AG04449 (cell line): ENCODE results near the gene BIN1.

Experiments used
- CTCF ChIA-PET: fragments of 350-600 bp; formaldehyde crosslinking; extraction: SDS; loops from one replicate; lab custom pipeline; 2021; ENCODE audit warnings: antibody characterized with exemption; lab: Yijun Ruan, JAX
- POLR2A ChIA-PET: fragments of 400-600, 350-600 bp; formaldehyde crosslinking; extraction: SDS; loops from one replicate; lab custom pipeline; 2020; ENCODE audit warnings: antibody characterized with exemption, inconsistent platforms; lab: Yijun Ruan, JAX
- DNase-seq: peaks from one replicate; pipeline ENCODE4 v3.0.0-alpha.2; 2010; ENCODE audit warnings: low read depth, low spot score
- H3K4me3 ChIP-seq: 2 replicates; pipeline ENCODE4 v1.5.1; 2011; ENCODE audit warnings: low read depth, mild to moderate bottlenecking, control low read depth, low read length
- CTCF ChIP-seq: IDR thresholded peaks from one replicate; pipeline ENCODE4 v1.5.1; 2011; ENCODE audit warnings: mild to moderate bottlenecking, moderate library complexity, low read length, control low read depth, inconsistent platforms; ENCODE audit not compliant: insufficient read depth; ENCODE audit errors: missing control alignments

BIN1 gene

GRCh38 chr2:127098711-127099110, 8.2 kb downstream of the BIN1 start:
- no peak overlapping the region for H3K4me3 ChIP-seq
- POLR2A ChIA-PET: no interaction called here
- TF ChIP-seq CTCF: no peak
- CTCF ChIA-PET: no interaction called here
- no peak for DNase-seq

- DNase-seq: no peak
- ChIA-PET POLR2A (no interaction called here), CTCF (no interaction called here)
- no peak overlapping the region for H3K4me3 ChIP-seq
- TF ChIP-seq CTCF: no peak
Observed at GRCh38 chr2:127097841-127098651, 8.9 kb downstream of the BIN1 start.

- CTCF ChIA-PET: interaction anchor here (1.2 kb wide), 1 partner anchor 10 kb away, joined by 5 read pairs; no protein-coding TSS in a partner anchor
Observed at GRCh38 chr2:127097471-127097765, 9.5 kb downstream of the BIN1 start.

GRCh38 chr2:127096718-127097470, 10.1 kb downstream of the BIN1 start:
- CTCF ChIA-PET: interaction anchor here (1.1 to 1.7 kb wide), 4 partner anchors 9 to 77 kb away, joined by 3 to 6 read pairs (median 4); no protein-coding TSS in a partner anchor
- TF ChIP-seq CTCF: no peak
- no peak overlapping the region for H3K4me3 ChIP-seq
- POLR2A ChIA-PET: interaction anchor here (0.8 kb wide), 1 partner anchor 8 kb away, joined by 3 read pairs; no protein-coding TSS in a partner anchor
- no peak for DNase-seq

More at GRCh38 chr2:127097471-127097765, 9.5 kb downstream of the BIN1 start:
- no peak for DNase-seq
- H3K4me3 ChIP-seq: no peak overlapping the region
- POLR2A ChIA-PET: no interaction called here
- no peak for TF ChIP-seq CTCF

- no peak for DNase-seq
- no peak for TF ChIP-seq CTCF
- CTCF ChIA-PET: interaction anchor here (0.7 to 1.7 kb wide), 5 partner anchors 8 to 77 kb away, joined by 3 to 6 read pairs (median 4); no protein-coding TSS in a partner anchor
- no peak overlapping the region for H3K4me3 ChIP-seq
- POLR2A ChIA-PET: interaction anchor here (0.8 kb wide), 1 partner anchor 9 kb away, joined by 3 read pairs; no protein-coding TSS in a partner anchor
Observed at GRCh38 chr2:127096280-127096679, 10.7 kb downstream of the BIN1 start.

- CTCF ChIA-PET: interaction anchor here (0.7 to 1.7 kb wide), 2 partner anchors 18 to 28 kb away, joined by 3 to 6 read pairs; no protein-coding TSS in a partner anchor
- TF ChIP-seq CTCF: no peak
- H3K4me3 ChIP-seq: no peak overlapping the region
- POLR2A ChIA-PET: no interaction called here
- DNase-seq: no peak
Observed at GRCh38 chr2:127095784-127096183, 11.2 kb downstream of the BIN1 start.
